ENCODE data around the gene GBA3. TPM values are rescaled to one million over a fixed set of nuclear protein-coding genes. Genes with fewer than 3 reads are reported as not detected.

GBA3 gene
- total RNA-seq, 4 donors from 2014 or later, result 2.4 TPM; not detected in 3

GRCh38 chr4:22670956-22671355 is 21.8 kb upstream of the GBA3 start:
- no peak overlapping the region for H3K4me3 ChIP-seq
- no peaks in the 10 kb centered on the region for H3K9me3 ChIP-seq
- H3K27ac ChIP-seq, result no peak overlapping the region
- no peaks in the 10 kb centered on the region for H3K36me3 ChIP-seq
- DNase-seq, result no peak
- intact Hi-C loops (cut with DNase I; ENCODE audit: low total_unique reads), result no loop called here
- no peaks in the 10 kb centered on the region for H3K27me3 ChIP-seq
- no peaks in the 10 kb centered on the region for H3K4me1 ChIP-seq
- TF ChIP-seq CTCF (IDR thresholded peaks at IDR 0.05), result no peak
- no peak for TF ChIP-seq POLR2A (IDR thresholded peaks at IDR 0.05)

GRCh38 chr4:22672519-22672918 is 20.2 kb upstream of the GBA3 start:
- H3K9me3 ChIP-seq, result no peaks in the 10 kb centered on the region
- no peak overlapping the region for H3K4me3 ChIP-seq
- H3K27me3 ChIP-seq, result no peaks in the 10 kb centered on the region
- H3K27ac ChIP-seq, result no peak overlapping the region
- intact Hi-C loops (cut with DNase I; ENCODE audit: low total_unique reads), result no loop called here
- DNase-seq, result no peak
- no peaks in the 10 kb centered on the region for H3K36me3 ChIP-seq
- no peaks in the 10 kb centered on the region for H3K4me1 ChIP-seq
- TF ChIP-seq POLR2A (IDR thresholded peaks at IDR 0.05) (no peak), CTCF (IDR thresholded peaks at IDR 0.05) (no peak)

- H3K9me3 ChIP-seq, result no peaks in the 10 kb centered on the region
- intact Hi-C loops (cut with DNase I; ENCODE audit: low total_unique reads), result no loop called here
- no peak overlapping the region for H3K4me3 ChIP-seq
- H3K27ac ChIP-seq, result no peak overlapping the region
- DNase-seq, result no peak
- TF ChIP-seq POLR2A (IDR thresholded peaks at IDR 0.05), result no peak
- TF ChIP-seq CTCF (IDR thresholded peaks at IDR 0.05), result no peak
- H3K4me1 ChIP-seq, result no peaks in the 10 kb centered on the region
- H3K27me3 ChIP-seq, result no peaks in the 10 kb centered on the region
- H3K36me3 ChIP-seq, result no peaks in the 10 kb centered on the region
Measured at GRCh38 chr4:22672944-22673343, 19.8 kb upstream of the GBA3 start.

- intact Hi-C loops (cut with DNase I; ENCODE audit: low total_unique reads), result no loop called here
- no peak overlapping the region for H3K4me3 ChIP-seq
- DNase-seq, result no peak
- TF ChIP-seq CTCF (IDR thresholded peaks at IDR 0.05) (no peak), POLR2A (IDR thresholded peaks at IDR 0.05) (no peak)
- H3K9me3 ChIP-seq, result no peaks in the 10 kb centered on the region
- H3K4me1 ChIP-seq, result no peaks in the 10 kb centered on the region
- no peaks in the 10 kb centered on the region for H3K36me3 ChIP-seq
- H3K27me3 ChIP-seq, result no peaks in the 10 kb centered on the region
- H3K27ac ChIP-seq, result no peak overlapping the region
Measured at GRCh38 chr4:22674700-22675099, 18.0 kb upstream of the GBA3 start.

GRCh38 chr4:22676063-22676462 is 16.7 kb upstream of the GBA3 start:
- H3K27ac ChIP-seq, result no peak overlapping the region
- intact Hi-C loops (cut with DNase I; ENCODE audit: low total_unique reads), result no loop called here
- TF ChIP-seq POLR2A (IDR thresholded peaks at IDR 0.05), result no peak
- TF ChIP-seq CTCF (IDR thresholded peaks at IDR 0.05), result no peak

More at GRCh38 chr4:22676063-22676462, 16.7 kb upstream of the GBA3 start:
- H3K4me1 ChIP-seq, result no peaks in the 10 kb centered on the region
- H3K4me3 ChIP-seq, result no peak overlapping the region
- DNase-seq, result no peak
- no peaks in the 10 kb centered on the region for H3K36me3 ChIP-seq
- no peaks in the 10 kb centered on the region for H3K9me3 ChIP-seq
- H3K27me3 ChIP-seq, result no peaks in the 10 kb centered on the region

All from uterus (tissue), 4 donors.